Measurements from ENCODE around the gene OR51B5.
A peak's percentile ranks its signal among the peaks of the same experiment; 100 is the strongest.
"Not testable (repeated sequence)": the region's sequence is repeated elsewhere in the genome, so short reads cannot be mapped to it uniquely, and the experiment has no call there.

Gene OR51B5

GRCh38 chr11:5369789-5370188, 26.5 kb upstream of the OR51B5 start:
- TF ChIP-seq CTCF (IDR thresholded peaks at IDR 0.05): peak; percentile 30
- DNase-seq: peak; percentile 8
- Mint-ChIP-seq H3K4me3 (no peak overlapping the region), H3K27ac (no peak overlapping the region), H3K9me3 (peaks cover 15% of the 10 kb centered on the region), H3K36me3 (ENCODE audit: low read depth) (no peaks in the 10 kb centered on the region), H3K4me1 (no peaks in the 10 kb centered on the region), H3K27me3 (ENCODE audit: low read depth, poor library complexity) (peaks cover 7% of the 10 kb centered on the region)

DNA sequence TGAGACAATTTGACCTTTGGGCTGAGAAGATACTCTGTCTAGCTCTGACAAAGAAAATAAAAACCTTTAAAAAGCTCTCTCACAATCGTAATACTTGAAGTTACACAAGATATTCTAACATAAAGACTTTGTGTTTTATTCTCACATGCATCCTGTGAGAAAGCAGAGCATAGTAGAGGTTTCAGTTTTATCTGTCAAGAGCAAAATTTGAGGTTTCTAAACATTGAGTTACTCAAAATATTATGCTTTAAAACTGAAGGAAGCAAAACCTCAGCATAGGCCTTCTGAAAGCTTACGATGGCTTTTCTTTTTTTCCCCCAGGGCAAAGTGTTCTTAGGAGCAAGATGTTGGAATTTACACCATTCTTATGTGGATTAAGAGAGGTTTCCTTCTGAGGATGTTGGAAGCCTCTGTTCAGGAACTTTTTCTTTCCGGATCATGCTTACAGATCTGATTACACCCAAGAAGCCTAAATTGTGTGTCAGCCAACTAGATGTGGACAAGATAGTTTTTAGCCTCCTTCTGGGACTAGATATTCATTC, 25.2 kb upstream of the OR51B5 start:
- no peaks in the 10 kb centered on the region for H3K36me3 Mint-ChIP-seq (ENCODE audit: low read depth)
- no peak for DNase-seq
- no peak overlapping the region for H3K4me3 Mint-ChIP-seq
- H3K27ac Mint-ChIP-seq: no peak overlapping the region
- H3K27me3 Mint-ChIP-seq (ENCODE audit: low read depth, poor library complexity): peaks cover 4% of the 10 kb centered on the region
- H3K9me3 Mint-ChIP-seq: peaks cover 11% of the 10 kb centered on the region
- TF ChIP-seq CTCF (IDR thresholded peaks at IDR 0.05): no peak
- H3K4me1 Mint-ChIP-seq: no peaks in the 10 kb centered on the region

DNA sequence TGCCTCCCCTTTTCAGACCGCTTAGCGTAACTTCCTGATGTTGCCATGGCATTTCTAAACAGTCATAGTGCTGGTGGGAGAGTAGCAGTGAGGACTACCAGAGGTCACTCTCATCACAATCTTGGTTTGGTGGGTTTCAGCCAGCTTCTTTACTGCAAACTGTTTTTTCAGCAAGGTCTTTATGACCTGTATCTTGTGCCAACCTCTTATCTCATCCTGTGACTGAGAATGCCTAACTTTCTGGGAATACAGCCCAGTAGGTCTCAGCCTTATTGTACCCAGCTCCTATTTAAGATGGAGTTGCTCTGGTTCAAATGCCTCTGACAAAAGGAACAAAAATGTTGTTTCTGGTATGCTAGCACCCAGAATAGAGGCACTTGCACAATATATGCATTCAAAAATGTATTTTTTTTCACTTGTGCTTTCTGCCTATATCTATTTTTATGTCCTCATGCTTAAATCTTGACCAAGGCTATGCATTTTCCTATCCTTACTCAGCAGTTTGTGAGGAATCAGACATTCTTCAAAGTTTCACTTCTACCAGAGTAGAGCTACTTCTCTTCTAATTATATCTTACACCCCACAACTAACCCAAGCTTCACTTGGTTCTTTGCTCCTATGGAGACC, 24.2 kb upstream of the OR51B5 start:
- Mint-ChIP-seq H3K36me3 (ENCODE audit: low read depth) (no peaks in the 10 kb centered on the region), H3K4me1 (no peaks in the 10 kb centered on the region), H3K27ac (no peak overlapping the region), H3K27me3 (ENCODE audit: low read depth, poor library complexity) (peaks cover 4% of the 10 kb centered on the region), H3K9me3 (peaks cover 2% of the 10 kb centered on the region), H3K4me3 (no peak overlapping the region)
- no peak for TF ChIP-seq CTCF (IDR thresholded peaks at IDR 0.05)
- DNase-seq: no peak

GRCh38 chr11:5366856-5367255, 23.5 kb upstream of the OR51B5 start:
- Mint-ChIP-seq H3K9me3 (no peaks in the 10 kb centered on the region), H3K27me3 (ENCODE audit: low read depth, poor library complexity) (peaks cover 4% of the 10 kb centered on the region), H3K36me3 (ENCODE audit: low read depth) (no peaks in the 10 kb centered on the region), H3K4me1 (no peaks in the 10 kb centered on the region), H3K4me3 (no peak overlapping the region), H3K27ac (no peak overlapping the region)
- TF ChIP-seq CTCF (IDR thresholded peaks at IDR 0.05): no peak
- DNase-seq: no peak

- H3K4me3 Mint-ChIP-seq; H3K27me3 Mint-ChIP-seq (ENCODE audit: low read depth, poor library complexity); H3K4me1 Mint-ChIP-seq; H3K27ac Mint-ChIP-seq; H3K9me3 Mint-ChIP-seq; H3K36me3 Mint-ChIP-seq (ENCODE audit: low read depth); DNase-seq: not testable (repeated sequence)
Observed at GRCh38 chr11:5366365-5366764, 23.0 kb upstream of the OR51B5 start.

DNA sequence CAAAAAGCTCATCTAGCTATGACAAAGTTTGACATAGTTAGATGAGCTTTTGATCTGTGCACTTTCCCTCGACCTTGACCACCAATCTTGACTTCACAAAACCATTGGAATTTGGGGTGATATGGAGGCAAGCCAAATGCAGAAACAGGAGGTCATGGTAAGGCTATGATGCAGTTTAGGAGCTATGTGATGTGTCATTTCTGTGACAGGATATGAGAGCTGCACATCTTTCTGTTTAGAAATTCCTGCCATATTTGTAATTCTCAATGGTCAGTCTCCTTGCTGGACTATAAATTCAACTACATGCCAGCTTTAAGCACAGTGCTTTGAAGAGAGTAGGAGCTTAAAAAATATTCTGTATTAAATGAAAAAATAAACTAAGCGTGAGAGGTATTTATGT, 20.9 kb upstream of the OR51B5 start:
- no peak overlapping the region for H3K27ac Mint-ChIP-seq
- H3K9me3 Mint-ChIP-seq: no peaks in the 10 kb centered on the region
- no peaks in the 10 kb centered on the region for H3K36me3 Mint-ChIP-seq (ENCODE audit: low read depth)
- H3K4me1 Mint-ChIP-seq: no peaks in the 10 kb centered on the region
- no peak overlapping the region for H3K4me3 Mint-ChIP-seq
- TF ChIP-seq CTCF (IDR thresholded peaks at IDR 0.05): no peak
- peaks cover 4% of the 10 kb centered on the region for H3K27me3 Mint-ChIP-seq (ENCODE audit: low read depth, poor library complexity)
- no peak for DNase-seq

Data from nephron progenitor cell (in vitro differentiated cells).